H1 (cell line): ENCODE measurements around the gene MMEL1. TPM values are rescaled to one million over a fixed set of nuclear protein-coding genes. Genes with fewer than 3 reads are reported as not detected.
A peak's percentile ranks its signal among the peaks of the same experiment; 100 is the strongest.

Source experiments
- CTCF ChIA-PET: fragments of 300-600 bp; sonication (Branson Sonifier 250); formaldehyde crosslinking; loops from one replicate; lab custom pipeline; 2021; ENCODE audit not compliant: partially characterized antibody; lab: Charles Lee
- POLR2A ChIA-PET: fragments of 300-600 bp; sonication (Branson Sonifier 250); formaldehyde crosslinking; loops from one replicate; lab custom pipeline; 2021; ENCODE audit warnings: inconsistent platforms; ENCODE audit not compliant: partially characterized antibody; lab: Charles Lee
- DNase-seq, 2 experiments: peaks; one replicate each; pipeline versions ENCODE4 v3.0.0 to v3.0.0-alpha.2; 2010 to 2022; ENCODE audit warnings: low spot score in 2 of 2, low read depth in 1 of 2, mixed read lengths in 1 of 2
- FAIRE-seq: peaks from 2 replicates; lab custom pipeline; 2011; peaks lifted over from hg19 to GRCh38; lab: Jason Lieb, UNC
- H2AFZ ChIP-seq: 2 replicates; pipeline ENCODE4 v1.8.1; 2012; ENCODE audit warnings: low read length, inconsistent platforms
- H2AK5ac ChIP-seq: 2 replicates; pipeline ENCODE4 v1.6.1; 2013; ENCODE audit warnings: low read depth, low read length
- H2BK120ac ChIP-seq: replicated peaks from 2 replicates; pipeline ENCODE3; 2013; ENCODE audit warnings: low read depth, low read length, inconsistent platforms
- H2BK12ac ChIP-seq: 2 replicates; pipeline ENCODE4 v1.6.1; 2013; ENCODE audit warnings: low read depth, low read length
- H2BK15ac ChIP-seq: 2 replicates; pipeline ENCODE4 v1.6.1; 2013; ENCODE audit warnings: low read length
- H2BK20ac ChIP-seq: 2 replicates; pipeline ENCODE4 v1.6.1; 2013; ENCODE audit warnings: low read length
- H2BK5ac ChIP-seq: 2 replicates; pipeline ENCODE4 v1.6.1; 2013; ENCODE audit warnings: low read depth, low read length
- H3K14ac ChIP-seq: 2 replicates; pipeline ENCODE4 v1.6.1; 2013; ENCODE audit warnings: inconsistent platforms; ENCODE audit not compliant: insufficient read length
- H3K18ac ChIP-seq: 2 replicates; pipeline ENCODE4 v1.6.1; 2013; ENCODE audit warnings: low read length; ENCODE audit errors: extremely low read depth
- H3K23ac ChIP-seq: 2 replicates; pipeline ENCODE4 v1.6.1; 2013; ENCODE audit warnings: inconsistent platforms; ENCODE audit not compliant: insufficient read length
- H3K23me2 ChIP-seq: 2 replicates; pipeline ENCODE4 v1.6.1; 2013; ENCODE audit warnings: low read depth, low read length
- H3K27ac ChIP-seq: 2 replicates; pipeline ENCODE4 v1.6.1; 2011; ENCODE audit warnings: low read depth, low read length, inconsistent platforms
- H3K27me3 ChIP-seq, 4 experiments: replicated peaks in 1 of 4; 1 replicate in 1 of 4; 2 replicates in 3 of 4; pipeline versions ENCODE4 v1.6.1 to v1.8.1; 2011 to 2013; ENCODE audit warnings: low read length in 3 of 4, mild to moderate bottlenecking in 3 of 4, inconsistent platforms in 2 of 4, mixed read lengths in 2 of 4, moderate library complexity in 1 of 4; ENCODE audit not compliant: control insufficient read depth in 3 of 4, insufficient read depth in 3 of 4; ENCODE audit errors: extremely low read depth in 1 of 4
- H3K36me3 ChIP-seq, 4 experiments: 2 replicates each; pipeline versions ENCODE4 v1.6.1 to v1.8.1; 2011 to 2013; ENCODE audit warnings: mild to moderate bottlenecking in 4 of 4, low read length in 3 of 4, moderate library complexity in 2 of 4, control low read depth in 1 of 4, inconsistent platforms in 1 of 4; ENCODE audit not compliant: insufficient read depth in 4 of 4, control insufficient read depth in 2 of 4
- H3K4ac ChIP-seq: replicated peaks from 2 replicates; pipeline ENCODE3; 2013; ENCODE audit warnings: low read length, low read depth, mixed read lengths, inconsistent platforms; ENCODE audit not compliant: insufficient read length
- H3K4me1 ChIP-seq, 4 experiments: replicated peaks in 1 of 4; 1 replicate in 1 of 4; 2 replicates in 3 of 4; pipeline versions ENCODE4 v1.6.1 to v1.8.1; 2011 to 2013; ENCODE audit warnings: low read length in 3 of 4, inconsistent platforms in 2 of 4, mixed read lengths in 1 of 4; ENCODE audit not compliant: insufficient read depth in 4 of 4, control insufficient read depth in 3 of 4
- H3K4me2 ChIP-seq, 2 experiments: 2 replicates each; pipeline versions ENCODE4 v1.6.1 to v1.8.1; 2011 to 2013; ENCODE audit warnings: low read depth in 2 of 2, low read length in 2 of 2, control low read depth in 1 of 2, inconsistent platforms in 1 of 2, mild to moderate bottlenecking in 1 of 2; ENCODE audit not compliant: insufficient read depth in 1 of 2
- H3K4me3 ChIP-seq, 4 experiments: fragments of 200-600, 300-600 bp in 1 of 4; sonication (generic), shearing (Covaris generic), sonication (Bioruptor Twin) in 1 of 4; 2 replicates each; pipeline versions ENCODE4 v1.5.1 to v1.8.1; 2011 to 2016; ENCODE audit warnings: low read length in 4 of 4, low read depth in 3 of 4, control low read depth in 2 of 4, inconsistent platforms in 2 of 4, mild to moderate bottlenecking in 2 of 4, mixed read lengths in 1 of 4, moderate library complexity in 1 of 4; ENCODE audit not compliant: insufficient read depth in 2 of 4; ENCODE audit errors: extremely low read depth in 1 of 4
- H3K56ac ChIP-seq: replicated peaks from 2 replicates; pipeline ENCODE3; 2013; ENCODE audit warnings: low read depth, mild to moderate bottlenecking, mixed read lengths, low read length, inconsistent platforms; ENCODE audit not compliant: insufficient read length
- H3K79me1 ChIP-seq: 2 replicates; pipeline ENCODE4 v1.6.1; 2013; ENCODE audit warnings: low read depth, low read length, control low read depth
- H3K79me2 ChIP-seq, 2 experiments: 2 replicates each; pipeline versions ENCODE4 v1.6.1 to v1.8.1; 2012 to 2013; ENCODE audit warnings: low read length in 2 of 2, mild to moderate bottlenecking in 2 of 2, inconsistent platforms in 1 of 2; ENCODE audit not compliant: insufficient read depth in 2 of 2, control insufficient read depth in 1 of 2
- H3K9ac ChIP-seq, 4 experiments: replicated peaks in 1 of 4; 1 replicate in 1 of 4; 2 replicates in 3 of 4; pipeline versions ENCODE4 v1.6.1 to v1.8.1; 2011 to 2013; ENCODE audit warnings: low read depth in 3 of 4, low read length in 3 of 4, control low read depth in 2 of 4, mild to moderate bottlenecking in 2 of 4, moderate library complexity in 2 of 4, inconsistent platforms in 1 of 4; ENCODE audit errors: extremely low read depth in 1 of 4
- H3K9me3 ChIP-seq, 2 experiments: 2 replicates each; pipeline versions ENCODE4 v1.6.1 to v1.8.1; 2012 to 2013; ENCODE audit warnings: mild to moderate bottlenecking in 2 of 2, moderate library complexity in 2 of 2, control low read depth in 1 of 2, inconsistent platforms in 1 of 2, low read depth in 1 of 2, low read length in 1 of 2, mixed read lengths in 1 of 2; ENCODE audit not compliant: insufficient read depth in 2 of 2
- H4K20me1 ChIP-seq, 2 experiments: replicated peaks in 1 of 2; 2 replicates each; pipeline versions ENCODE3 to v1.8.1; 2011 to 2013; ENCODE audit warnings: inconsistent platforms in 2 of 2, low read length in 2 of 2, mild to moderate bottlenecking in 1 of 2; ENCODE audit not compliant: insufficient read depth in 2 of 2, control insufficient read depth in 1 of 2
- H4K5ac ChIP-seq: 2 replicates; pipeline ENCODE4 v1.6.1; 2013; ENCODE audit warnings: low read length, low read depth, mixed read lengths, inconsistent platforms; ENCODE audit not compliant: insufficient read length
- H4K8ac ChIP-seq: 2 replicates; pipeline ENCODE4 v1.8.0; 2013; ENCODE audit warnings: mild to moderate bottlenecking, moderate library complexity, low read length, inconsistent platforms; ENCODE audit not compliant: insufficient read depth; ENCODE audit errors: extremely low read depth
- H4K91ac ChIP-seq: replicated peaks from 2 replicates; pipeline ENCODE3; 2013; ENCODE audit warnings: low read length, mixed read lengths, inconsistent platforms; ENCODE audit not compliant: insufficient read length
- CBX8 ChIP-seq: fragments of 300-800, 300-1000 bp; sonication (generic); IDR thresholded peaks from 2 replicates; pipeline ENCODE4 v1.7.1; 2016; ENCODE audit warnings: low read depth, low read length, borderline replicate concordance
- GABPA ChIP-seq: IDR thresholded peaks from 2 replicates; pipeline ENCODE4 v1.6.1; 2011; ENCODE audit warnings: mild to moderate bottlenecking, low read length, moderate library complexity, borderline replicate concordance; ENCODE audit not compliant: insufficient read depth
- JUN ChIP-seq: IDR thresholded peaks from 2 replicates; pipeline ENCODE4 v1.6.1; 2011; ENCODE audit warnings: low read depth, mild to moderate bottlenecking, improper control_type of control experiment, low read length
- KDM5A ChIP-seq: fragments of 200-600 bp; IDR thresholded peaks from 2 replicates; pipeline ENCODE4 v1.7.1; 2012; ENCODE audit warnings: mild to moderate bottlenecking, low read length, inconsistent platforms, mixed read lengths
- PHF8 ChIP-seq: fragments of 200-600 bp; sonication (generic); conservative IDR thresholded peaks from 2 replicates; pipeline ENCODE4 v1.7.1; 2012; ENCODE audit warnings: low read depth, mild to moderate bottlenecking, inconsistent platforms, low read length, moderate library complexity
- RBBP5 ChIP-seq: IDR thresholded peaks from 2 replicates; pipeline ENCODE4 v1.7.1; 2012; ENCODE audit warnings: low read depth, mild to moderate bottlenecking, inconsistent platforms, low read length, moderate library complexity, borderline replicate concordance
- SIX5 ChIP-seq: IDR thresholded peaks from 2 replicates; pipeline ENCODE4 v1.6.1; 2011; ENCODE audit warnings: mild to moderate bottlenecking, low read depth, low read length
- SP1 ChIP-seq: IDR thresholded peaks from 2 replicates; pipeline ENCODE4 v1.6.1; 2011; ENCODE audit warnings: low read depth, low read length
- TEAD4 ChIP-seq: IDR thresholded peaks from 2 replicates; pipeline ENCODE4 v1.6.1; 2012; ENCODE audit warnings: low read depth, low read length, inconsistent platforms, mixed read lengths
- whole genome bisulfite sequencing, 2 experiments: shearing (Covaris generic) in 1 of 2; methylation state at CpG; one replicate each; pipeline versions ENCODE4 v1.1.6 to v1.1.7; 2013 to 2015; ENCODE audit warnings: low lambda C conversion rate in 2 of 2, mixed read lengths in 2 of 2, inconsistent platforms in 1 of 2, low coverage in 1 of 2, missing lambda C conversion rate in 1 of 2; ENCODE audit not compliant: insufficient replicate concordance in 2 of 2, insufficient coverage in 1 of 2, insufficient read length in 1 of 2; ENCODE audit errors: extremely low coverage in 1 of 2, missing lambda C conversion rate in 1 of 2; 5-methylcytosine and 5-hydroxymethylcytosine counted together
- polyA plus RNA-seq, 7 experiments: library from polyadenylated mRNA; depleted of rRNA in 3 of 7; stranded (reverse) in 5 of 7; unstranded in 2 of 7; fragments of >200 nt in 5 of 7; fragments of 200-250 nt in 2 of 7; gene quantifications; 1 replicate in 5 of 7; 2 replicates in 1 of 7; 4 replicates in 1 of 7; pipeline versions ENCODE4 v1.2.1 to v1.2.3, GENCODE V29; 2011 to 2013; ENCODE audit warnings: missing spikeins in 2 of 7, mixed read lengths in 2 of 7
- total RNA-seq: library from RNA; stranded (reverse); fragmentation: NEBNext Ultra II Directional; extraction: Animal tissue kit (Norgen Biotek cat#: 25700); gene quantifications from 2 replicates; pipeline ENCODE4 v1.2.1, GENCODE V29; 2021
- TF ChIP-seq, protein P1 (sequence below): IDR thresholded peaks from 2 replicates; pipeline ENCODE4 v1.6.1; 2012; ENCODE audit warnings: low read length, inconsistent platforms

Gene MMEL1
- total and polyA plus RNA-seq, 2 of the 8 experiments (the other 6 are each of a cell fraction or from before 2014, with no cell fraction given), result 0.91 to 1.7 TPM

DNA sequence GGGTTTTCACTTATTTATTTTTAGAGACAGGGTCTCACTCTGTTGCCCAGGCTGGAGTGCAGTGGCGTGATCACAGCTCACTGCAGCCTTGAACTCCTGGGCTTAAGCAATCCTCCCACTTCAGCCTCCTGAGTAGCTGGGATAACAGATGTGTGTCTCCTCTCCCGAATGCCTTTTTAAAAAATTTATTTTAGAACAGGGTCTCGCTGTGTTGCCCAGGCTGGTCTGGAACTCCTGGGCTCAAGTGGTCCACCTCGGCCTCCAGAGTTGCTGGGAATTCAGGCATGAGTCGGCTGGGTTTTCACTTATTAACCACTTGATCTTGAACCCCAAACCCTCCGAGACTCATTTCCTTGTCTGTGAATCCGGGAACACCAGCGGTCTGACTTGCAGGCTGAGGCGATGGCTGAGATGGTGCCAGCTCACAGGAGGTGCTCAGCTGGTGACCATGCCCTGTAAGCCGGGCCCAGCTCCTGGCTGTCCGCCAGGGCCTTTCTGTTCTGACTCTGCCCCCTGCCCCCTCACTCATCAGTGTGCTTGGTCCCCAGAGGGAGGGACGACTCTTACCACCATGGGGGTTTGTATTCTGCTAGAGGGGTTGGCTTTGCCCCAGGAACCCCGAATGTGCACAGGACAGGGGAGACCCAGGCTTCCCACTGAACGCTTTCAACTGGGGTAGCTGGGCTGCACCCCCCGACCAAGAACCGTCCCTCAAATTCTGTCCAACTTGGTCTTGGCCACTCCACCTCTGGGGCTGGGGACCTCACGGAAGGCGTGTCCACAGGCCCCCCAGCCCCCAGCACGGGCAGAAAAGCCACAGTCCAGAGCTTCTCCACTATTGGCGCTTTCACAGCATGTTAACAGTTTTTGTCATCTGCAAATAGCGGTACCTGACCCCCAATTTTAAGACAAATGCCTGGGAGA lies 22.5 kb downstream of the MMEL1 start:
- H3K4me1 ChIP-seq, result peaks cover 0 to 3% (median 0%) of the 10 kb centered on the region in 4 experiments; a peak in 2 of 7 replicates
- POLR2A ChIA-PET, result no interaction called here
- no peak overlapping the region for H4K91ac ChIP-seq
- H3K4me2 ChIP-seq, result peak overlapping the region; percentile 4 to 53; a peak in 3 of 4 replicates
- no peak overlapping the region for H2BK120ac ChIP-seq
- H3K23ac ChIP-seq, result no peak overlapping the region
- H3K9ac ChIP-seq, result no peak overlapping the region
- peak in 1 of 2 experiments; percentile 28 for DNase-seq
- H3K79me1 ChIP-seq, result no peaks in the 10 kb centered on the region
- H3K27me3 ChIP-seq, result peaks cover 0 to 3% (median 0%) of the 10 kb centered on the region in 4 experiments; a peak in 1 of 7 replicates
- H3K4me3 ChIP-seq, result peak overlapping the region in 1 of 4 experiments; percentile 52; a peak in 2 of 8 replicates
- no peak overlapping the region for H3K56ac ChIP-seq
- H3K36me3 ChIP-seq, result no peaks in the 10 kb centered on the region
- 0 out of 2 replicates have a peak overlapping the region, but pooled peaks have one; percentile 25 for H4K8ac ChIP-seq
- H2AK5ac ChIP-seq, result no peak overlapping the region
- H2AFZ ChIP-seq, result no peak overlapping the region
- no peaks in the 10 kb centered on the region for H3K23me2 ChIP-seq
- H4K20me1 ChIP-seq, result no peaks in the 10 kb centered on the region
- no peak overlapping the region for H2BK5ac ChIP-seq
- peaks cover 0 to 8% of the 10 kb centered on the region in 2 experiments; a peak in 3 of 4 replicates for H3K9me3 ChIP-seq
- H2BK15ac ChIP-seq, result no peak overlapping the region
- no peaks in the 10 kb centered on the region for H3K79me2 ChIP-seq
- no peak overlapping the region for H2BK12ac ChIP-seq
- no peak overlapping the region for H2BK20ac ChIP-seq
- WGBS, 2 experiments, result 83% methylated on average over 21 of the region's 21 CpGs; no CpG with 5 or more reads in 1 of the 2 experiments
- no peak overlapping the region for H4K5ac ChIP-seq
- no peak overlapping the region for H3K27ac ChIP-seq
- FAIRE-seq, result no peak
- H3K4ac ChIP-seq, result no peak overlapping the region
- no peak overlapping the region for H3K14ac ChIP-seq
- H3K18ac ChIP-seq, result no peak overlapping the region
- CTCF ChIA-PET, result interaction anchor here (0.9 kb wide), 1 partner anchor 19 kb away, joined by 4 read pairs; no protein-coding TSS in a partner anchor
- TF ChIP-seq CBX8 (no peak), PHF8 (no peak), RBBP5 (no peak), GABPA (no peak), SIX5 (no peak), JUN (no peak), TEAD4 (no peak), SP1 (no peak), KDM5A (no peak)
- TF ChIP-seq, protein P1, sequence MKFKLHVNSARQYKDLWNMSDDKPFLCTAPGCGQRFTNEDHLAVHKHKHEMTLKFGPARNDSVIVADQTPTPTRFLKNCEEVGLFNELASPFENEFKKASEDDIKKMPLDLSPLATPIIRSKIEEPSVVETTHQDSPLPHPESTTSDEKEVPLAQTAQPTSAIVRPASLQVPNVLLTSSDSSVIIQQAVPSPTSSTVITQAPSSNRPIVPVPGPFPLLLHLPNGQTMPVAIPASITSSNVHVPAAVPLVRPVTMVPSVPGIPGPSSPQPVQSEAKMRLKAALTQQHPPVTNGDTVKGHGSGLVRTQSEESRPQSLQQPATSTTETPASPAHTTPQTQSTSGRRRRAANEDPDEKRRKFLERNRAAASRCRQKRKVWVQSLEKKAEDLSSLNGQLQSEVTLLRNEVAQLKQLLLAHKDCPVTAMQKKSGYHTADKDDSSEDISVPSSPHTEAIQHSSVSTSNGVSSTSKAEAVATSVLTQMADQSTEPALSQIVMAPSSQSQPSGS, result no peak
